Testis (tissue), 3 donors: Measurements from ENCODE around the gene MID1. TPM values are rescaled to one million over a fixed set of nuclear protein-coding genes. Genes with fewer than 3 reads are reported as not detected.

Experiments
- DNase-seq: peaks from one replicate; pipeline ENCODE4 v3.0.0-alpha.2; 2019
- H3K27ac ChIP-seq, 2 donors: fragments of 200-600 bp; sonication (generic); one replicate each; pipeline ENCODE4 v1.5.1; 2019
- H3K27me3 ChIP-seq: fragments of 200-600 bp; sonication (generic); one replicate; pipeline ENCODE4 v1.5.1; 2019
- H3K36me3 ChIP-seq: fragments of 200-600 bp; sonication (generic); one replicate; pipeline ENCODE4 v1.5.1; 2017; ENCODE audit warnings: low read depth; ENCODE audit errors: missing control alignments
- H3K4me1 ChIP-seq: fragments of 200-600 bp; sonication (generic); one replicate; pipeline ENCODE4 v1.5.1; 2019
- H3K4me3 ChIP-seq, 2 donors: fragments of 200-600 bp; sonication (generic); one replicate each; pipeline ENCODE4 v1.5.1; 2017 to 2019
- H3K9me3 ChIP-seq: fragments of 200-600 bp; sonication (generic); one replicate; pipeline ENCODE4 v1.5.1; 2017
- POLR2A ChIP-seq: fragments of 450-650 bp; IDR thresholded peaks from one replicate; pipeline ENCODE4 v1.6.1; 2017; ENCODE audit warnings: antibody characterized with exemption, mild to moderate bottlenecking, moderate library complexity
- WGBS, 2 donors: methylation state at CpG; one replicate each; pipeline ENCODE4 v1.1.5; 2018; 5-methylcytosine and 5-hydroxymethylcytosine counted together
- intact Hi-C: fragments of 100-400 bp; cut with DNase I; formaldehyde crosslinking; loops from one replicate; pipeline ENCODE4 v1.15.1; 2023; ENCODE audit warnings: low total_unique reads
- polyA plus RNA-seq: library from polyadenylated mRNA; stranded (reverse); fragments of 350-450 nt; fragmentation: Illumina TruSeq; extraction: RNeasy Lipid Tissue Mini Kit (QIAGEN cat#74804); gene quantifications from one replicate; pipeline ENCODE4 v1.2.3, GENCODE V29; 2014; ENCODE audit warnings: low read depth, low replicate concordance; ENCODE audit not compliant: insufficient read depth
- total RNA-seq, 2 donors: library from RNA; depleted of rRNA; stranded (reverse); fragments of >200 nt; gene quantifications; one replicate each; pipeline ENCODE4 v1.2.3, GENCODE V29; 2016
- TF ChIP-seq, protein P1 (sequence below), 3 experiments: fragments of 450-650 bp in 2 of 3; fragments of 200-600 bp in 1 of 3; sonication (generic) in 1 of 3; IDR thresholded peaks; one replicate each; pipeline ENCODE4 v1.5.1; 2016 to 2019; ENCODE audit warnings: antibody characterized with exemption in 3 of 3, mild to moderate bottlenecking in 2 of 3, moderate library complexity in 1 of 3

Gene MID1
- total and polyA plus RNA-seq, 3 donors from 2014 or later, result 10.3 to 34.6 (median 18.3) TPM

DNA sequence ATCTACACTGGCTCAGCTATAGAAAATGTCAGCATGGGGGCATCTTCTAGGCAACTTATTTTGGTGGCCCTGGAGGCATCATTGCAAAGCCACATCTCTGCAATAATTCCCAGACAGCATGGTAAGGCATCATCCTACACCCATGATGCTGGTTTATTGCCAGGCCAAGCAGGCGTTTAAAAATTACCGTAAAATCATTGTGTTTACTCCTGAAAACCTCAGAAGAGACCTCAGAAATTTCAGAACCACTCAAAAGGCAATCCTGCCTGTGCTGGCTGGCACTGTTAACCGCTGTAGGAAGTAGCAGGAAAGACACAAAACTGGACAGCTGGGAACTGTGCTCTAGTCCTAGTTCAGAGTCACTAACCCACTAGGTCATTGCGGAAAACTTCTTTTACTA lies 63.2 kb downstream of the MID1 start:
- no peak overlapping the region for H3K27ac ChIP-seq
- H3K4me1 ChIP-seq, result no peaks in the 10 kb centered on the region
- TF ChIP-seq, protein P1, sequence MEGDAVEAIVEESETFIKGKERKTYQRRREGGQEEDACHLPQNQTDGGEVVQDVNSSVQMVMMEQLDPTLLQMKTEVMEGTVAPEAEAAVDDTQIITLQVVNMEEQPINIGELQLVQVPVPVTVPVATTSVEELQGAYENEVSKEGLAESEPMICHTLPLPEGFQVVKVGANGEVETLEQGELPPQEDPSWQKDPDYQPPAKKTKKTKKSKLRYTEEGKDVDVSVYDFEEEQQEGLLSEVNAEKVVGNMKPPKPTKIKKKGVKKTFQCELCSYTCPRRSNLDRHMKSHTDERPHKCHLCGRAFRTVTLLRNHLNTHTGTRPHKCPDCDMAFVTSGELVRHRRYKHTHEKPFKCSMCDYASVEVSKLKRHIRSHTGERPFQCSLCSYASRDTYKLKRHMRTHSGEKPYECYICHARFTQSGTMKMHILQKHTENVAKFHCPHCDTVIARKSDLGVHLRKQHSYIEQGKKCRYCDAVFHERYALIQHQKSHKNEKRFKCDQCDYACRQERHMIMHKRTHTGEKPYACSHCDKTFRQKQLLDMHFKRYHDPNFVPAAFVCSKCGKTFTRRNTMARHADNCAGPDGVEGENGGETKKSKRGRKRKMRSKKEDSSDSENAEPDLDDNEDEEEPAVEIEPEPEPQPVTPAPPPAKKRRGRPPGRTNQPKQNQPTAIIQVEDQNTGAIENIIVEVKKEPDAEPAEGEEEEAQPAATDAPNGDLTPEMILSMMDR (IDR thresholded peaks at IDR 0.05), result no peak
- no peak for TF ChIP-seq POLR2A
- H3K27me3 ChIP-seq, result no peaks in the 10 kb centered on the region
- no peak overlapping the region for H3K4me3 ChIP-seq
- no peak for DNase-seq
- H3K9me3 ChIP-seq, result no peaks in the 10 kb centered on the region
- no peaks in the 10 kb centered on the region for H3K36me3 ChIP-seq
- 92 to 93% methylated on average over 2 to 4 of the region's 4 CpGs for WGBS, 2 donors
- intact Hi-C loops, result no loop called here

DNA sequence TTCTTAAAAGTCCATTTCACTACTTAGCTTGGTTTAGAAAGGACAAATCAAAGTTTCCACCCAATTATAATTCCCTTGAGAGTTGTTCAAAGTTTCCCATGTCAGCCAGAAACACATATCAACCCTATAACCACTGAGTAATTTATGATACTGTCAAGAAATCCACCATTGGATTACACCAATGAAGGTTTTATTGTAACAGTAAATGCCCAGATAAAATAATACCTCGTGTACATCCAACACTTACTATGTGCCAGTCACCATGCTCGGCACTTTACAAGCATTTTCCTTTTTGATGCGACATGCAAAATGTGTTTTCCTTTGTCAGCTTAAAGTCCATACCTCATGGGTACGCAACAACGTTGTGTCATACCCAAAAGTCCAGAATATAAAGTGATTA lies 64.0 kb downstream of the MID1 start:
- no peaks in the 10 kb centered on the region for H3K36me3 ChIP-seq
- no peaks in the 10 kb centered on the region for H3K9me3 ChIP-seq
- H3K27me3 ChIP-seq, result no peaks in the 10 kb centered on the region
- 95 to 98% methylated on average over 5 of the region's 5 CpGs for WGBS, 2 donors
- DNase-seq, result no peak
- TF ChIP-seq, protein P1 (IDR thresholded peaks at IDR 0.05), result no peak
- TF ChIP-seq POLR2A, result no peak
- no peak overlapping the region for H3K4me3 ChIP-seq
- no peak overlapping the region for H3K27ac ChIP-seq
- no peaks in the 10 kb centered on the region for H3K4me1 ChIP-seq
- intact Hi-C loops, result no loop called here

DNA sequence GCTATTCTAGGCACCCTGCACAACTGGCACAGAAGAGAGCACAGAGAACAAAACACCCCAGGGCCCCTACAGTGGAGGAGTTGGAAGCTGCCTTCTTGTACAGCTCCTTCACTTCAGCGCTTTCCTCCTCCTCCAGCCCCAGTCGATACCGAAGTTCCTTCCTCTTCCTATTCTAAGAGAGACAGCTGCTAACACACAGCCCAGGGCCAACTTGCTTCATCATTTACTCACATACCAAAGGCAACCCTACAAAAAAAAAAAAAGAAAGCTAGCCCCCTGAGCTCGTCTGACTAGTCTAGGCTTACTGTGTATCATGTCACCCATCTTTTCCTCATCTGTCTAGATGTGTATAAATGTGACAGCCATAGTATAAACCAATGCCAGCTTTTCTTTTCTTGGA lies 64.5 kb downstream of the MID1 start:
- no peaks in the 10 kb centered on the region for H3K27me3 ChIP-seq
- H3K4me1 ChIP-seq, result no peaks in the 10 kb centered on the region
- H3K36me3 ChIP-seq, result no peaks in the 10 kb centered on the region
- intact Hi-C loops, result no loop called here
- WGBS, 2 donors, result 88 to 94% methylated on average over 4 of the region's 4 CpGs
- no peaks in the 10 kb centered on the region for H3K9me3 ChIP-seq
- TF ChIP-seq POLR2A, result no peak
- TF ChIP-seq, protein P1 (IDR thresholded peaks at IDR 0.05), result no peak
- DNase-seq, result no peak
- no peak overlapping the region for H3K27ac ChIP-seq
- H3K4me3 ChIP-seq, result no peak overlapping the region

DNA sequence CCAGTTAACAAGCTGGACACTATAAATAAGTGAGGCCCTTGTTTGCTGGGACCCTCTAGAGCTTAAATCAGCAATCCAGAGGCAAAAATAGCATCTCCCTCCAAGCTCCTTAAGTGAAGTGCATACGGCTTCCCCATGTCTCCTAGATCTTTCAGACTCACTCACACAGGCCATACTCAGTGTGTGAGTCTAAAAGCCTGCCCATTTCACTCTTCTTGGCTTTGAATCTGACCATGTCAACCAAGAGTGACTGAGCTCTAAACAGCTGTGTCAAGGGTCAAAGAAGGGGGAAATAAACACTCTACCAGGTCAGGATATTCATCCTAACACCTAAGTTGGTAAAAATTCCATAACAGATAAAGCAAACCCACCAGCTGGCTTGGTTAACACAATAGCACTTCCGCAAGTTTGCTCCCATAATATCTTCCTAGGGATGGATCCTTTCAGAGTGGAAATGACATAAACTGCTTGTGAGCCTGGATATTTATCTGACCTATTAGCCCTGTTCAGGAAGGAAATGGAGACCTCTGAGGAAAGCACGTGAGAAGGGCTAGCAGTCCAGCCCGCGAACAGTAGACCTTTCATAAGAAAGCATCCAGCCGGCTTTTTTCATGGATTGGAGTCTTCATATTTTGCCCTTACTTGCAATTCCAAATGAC lies 65.6 kb downstream of the MID1 start:
- DNase-seq, result no peak
- Histone ChIP-seq H3K36me3 (no peaks in the 10 kb centered on the region), H3K4me1 (no peaks in the 10 kb centered on the region), H3K4me3 (no peak overlapping the region), H3K27me3 (no peaks in the 10 kb centered on the region), H3K27ac (no peak overlapping the region), H3K9me3 (no peaks in the 10 kb centered on the region)
- no peak for TF ChIP-seq POLR2A
- TF ChIP-seq, protein P1 (IDR thresholded peaks at IDR 0.05), result no peak
- intact Hi-C loops, result no loop called here
- WGBS, 2 donors, result 70 to 75% methylated on average over 6 of the region's 6 CpGs

DNA sequence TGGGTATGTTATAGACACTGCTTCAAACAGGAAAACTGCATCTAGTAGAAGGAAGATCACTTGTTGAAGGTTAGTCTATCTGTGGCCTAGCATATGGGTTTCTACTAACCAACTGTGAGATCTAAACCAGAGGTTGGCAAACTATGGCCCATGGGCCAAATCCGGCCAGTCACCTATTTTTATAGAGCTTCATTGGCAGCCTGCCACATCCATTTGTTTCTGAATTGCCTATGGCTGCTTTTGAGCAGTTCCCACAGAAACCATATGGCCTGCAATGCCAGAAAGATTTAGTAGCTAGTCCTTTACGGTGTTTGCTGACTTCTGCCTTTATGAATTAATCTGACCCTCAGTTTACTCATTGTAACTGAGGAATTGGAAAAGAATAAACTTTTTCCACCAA lies 71.1 kb downstream of the MID1 start:
- TF ChIP-seq, protein P1 (IDR thresholded peaks at IDR 0.05), result no peak
- no peak for TF ChIP-seq POLR2A
- Histone ChIP-seq H3K27ac (no peak overlapping the region), H3K36me3 (no peaks in the 10 kb centered on the region), H3K4me3 (no peak overlapping the region), H3K27me3 (no peaks in the 10 kb centered on the region), H3K9me3 (no peaks in the 10 kb centered on the region), H3K4me1 (no peaks in the 10 kb centered on the region)
- intact Hi-C loops, result no loop called here
- 75% methylated on average over 2 of the region's 2 CpGs for WGBS, 2 donors
- no peak for DNase-seq
